HepG2 (cell line): ENCODE results near the gene SH3PXD2A. TPM values are rescaled to one million over a fixed set of nuclear protein-coding genes. Genes with fewer than 3 reads are reported as not detected.

ENCODE experiments used
- ATAC-seq: fragments of 200-7000 bp; cut with Tn5 transposase; 3 replicates; pipeline ENCODE4 v1.9.1; 2020; ENCODE audit warnings: mild to moderate bottlenecking, moderate library complexity
- BruUV-seq: library from RNA; stranded (reverse); fragments of 400-500 nt; replicated peaks from 2 replicates; lab custom pipeline; 2021; lab: Mats Ljungman, UMichigan
- CTCF ChIA-PET: fragments of 300-600 bp; formaldehyde crosslinking; extraction: SDS; loops from one replicate; lab custom pipeline; 2021; ENCODE audit warnings: low total read pairs, inconsistent platforms, low intra/inter-chr PET ratio; lab: Yijun Ruan, JAX
- POLR2A ChIA-PET: fragments of 350-600 bp; sonication (Branson Sonifier 250); formaldehyde crosslinking; loops from one replicate; lab custom pipeline; 2020; ENCODE audit warnings: antibody characterized with exemption, inconsistent platforms; lab: Yijun Ruan, JAX
- DNase-seq: peaks from one replicate; pipeline ENCODE4 v3.0.0-alpha.2; 2015; ENCODE audit warnings: low spot score
- FAIRE-seq: peaks from 3 replicates; lab custom pipeline; 2011; peaks lifted over from hg19 to GRCh38; lab: Jason Lieb, UNC
- H2AFZ ChIP-seq: one replicate; pipeline ENCODE4 v1.6.1; 2011; ENCODE audit warnings: low read length, inconsistent platforms
- H3K27ac ChIP-seq: fragments of 300-600 bp; 3 replicates; pipeline ENCODE4 v1.8.0; 2011; ENCODE audit warnings: mixed run types, mild to moderate bottlenecking, mixed read lengths, low read length, inconsistent platforms; ENCODE audit not compliant: insufficient read depth; ENCODE audit errors: extremely low read length
- H3K27me3 ChIP-seq, 2 experiments: fragments of 200-600 bp in 1 of 2; 2 replicates in 1 of 2; 3 replicates in 1 of 2; pipeline versions ENCODE4 v1.6.0 to v1.8.0; 2011; ENCODE audit warnings: low read length in 2 of 2, mild to moderate bottlenecking in 2 of 2, moderate library complexity in 2 of 2, inconsistent platforms in 1 of 2; ENCODE audit not compliant: insufficient read depth in 2 of 2, control insufficient read depth in 1 of 2
- H3K36me3 ChIP-seq, 2 experiments: fragments of 200-600 bp in 1 of 2; replicated peaks in 1 of 2; 2 replicates in 1 of 2; 3 replicates in 1 of 2; pipeline versions ENCODE4 v1.5.1 to v1.8.0; 2011; ENCODE audit warnings: low read length in 2 of 2, inconsistent platforms in 1 of 2; ENCODE audit not compliant: insufficient read depth in 2 of 2, control insufficient read depth in 1 of 2
- H3K4me1 ChIP-seq: 2 replicates; pipeline ENCODE4 v1.5.1; 2012; ENCODE audit warnings: low read length, inconsistent platforms; ENCODE audit not compliant: insufficient read depth
- H3K4me2 ChIP-seq: 2 replicates; pipeline ENCODE4 v1.6.0; 2011; ENCODE audit warnings: low read depth, low read length, inconsistent platforms
- H3K4me3 ChIP-seq, 3 experiments: fragments of 200-600 bp in 1 of 3; sonication (generic), shearing (Covaris generic) in 1 of 3; replicated peaks in 1 of 3; 2 replicates each; pipeline ENCODE4 v1.5.1; 2011 to 2016; ENCODE audit warnings: low read length in 3 of 3, inconsistent platforms in 2 of 3, low read depth in 2 of 3, mild to moderate bottlenecking in 2 of 3, control low read depth in 1 of 3, mixed read lengths in 1 of 3; ENCODE audit not compliant: insufficient read depth in 1 of 3
- H3K79me2 ChIP-seq: one replicate; pipeline ENCODE4 v1.6.1; 2011; ENCODE audit warnings: low read length, inconsistent platforms; ENCODE audit not compliant: insufficient read depth
- H3K9ac ChIP-seq: 2 replicates; pipeline ENCODE4 v1.6.0; 2011; ENCODE audit warnings: mild to moderate bottlenecking, low read depth, low read length, inconsistent platforms; ENCODE audit not compliant: insufficient read depth
- H3K9me3 ChIP-seq: 2 replicates; pipeline ENCODE4 v1.5.1; 2012; ENCODE audit warnings: mild to moderate bottlenecking, low read length
- H4K20me1 ChIP-seq: 2 replicates; pipeline ENCODE4 v1.6.0; 2011; ENCODE audit warnings: inconsistent platforms, mild to moderate bottlenecking, low read length, moderate library complexity; ENCODE audit not compliant: insufficient read depth
- CBFB ChIP-seq: sonication (generic); formaldehyde crosslinking; IDR thresholded peaks from 2 replicates; pipeline ENCODE4 v1.4.0; 2020; ENCODE audit warnings: missing genetic modification reagents
- GFI1 ChIP-seq: sonication (generic); formaldehyde crosslinking; IDR thresholded peaks from 2 replicates; pipeline ENCODE4 v1.5.0; 2020; ENCODE audit warnings: missing genetic modification reagents, mild to moderate bottlenecking, borderline replicate concordance
- KLF15 ChIP-seq: sonication (generic); formaldehyde crosslinking; IDR thresholded peaks from 2 replicates; pipeline ENCODE4 v1.8.1; 2023; ENCODE audit warnings: borderline replicate concordance, mild to moderate bottlenecking, inconsistent platforms, missing genetic modification reagents, mixed read lengths
- NFKB2 ChIP-seq: sonication (generic); formaldehyde crosslinking; IDR thresholded peaks from 2 replicates; pipeline ENCODE4 v1.4.0; 2020; ENCODE audit warnings: missing genetic modification reagents, borderline replicate concordance
- PLRG1 ChIP-seq: fragments of 450-650 bp; conservative IDR thresholded peaks from 2 replicates; pipeline ENCODE4 v1.6.1; 2016
- TCF12 ChIP-seq, 2 experiments: fragments of 450-650 bp in 1 of 2; sonication (generic) in 1 of 2; formaldehyde crosslinking in 1 of 2; IDR thresholded peaks; 2 replicates each; pipeline versions ENCODE4 v1.6.1 to v1.8.0; 2017 to 2022; ENCODE audit warnings: antibody characterized with exemption in 1 of 2, mild to moderate bottlenecking in 1 of 2, missing genetic modification reagents in 1 of 2, moderate library complexity in 1 of 2
- ZFP36 ChIP-seq: fragments of 150-350 bp; IDR thresholded peaks from 2 replicates; pipeline ENCODE4 v1.6.1; 2018; ENCODE audit warnings: borderline replicate concordance, low read length, low read depth; ENCODE audit not compliant: partially characterized antibody
- ZNF337 ChIP-seq: sonication (generic); formaldehyde crosslinking; IDR thresholded peaks from 2 replicates; pipeline ENCODE4 v1.5.1; 2020; ENCODE audit warnings: missing genetic modification reagents, low read depth, mild to moderate bottlenecking, borderline replicate concordance
- WGBS: methylation state at CpG from one replicate; pipeline ENCODE4 v1.1.6; 2017; ENCODE audit warnings: low lambda C conversion rate; 5-methylcytosine and 5-hydroxymethylcytosine counted together
- in situ Hi-C: cut with HindIII; loops from 2 replicates; pipeline ENCODE4 v1.10.0; 2017; ENCODE audit warnings: low pct_unique_long_range_greater_than_20kb; ENCODE audit not compliant: extremely low pct_ligation_motif_present
- intact Hi-C: fragments of 100-400 bp; cut with micrococcal nuclease; formaldehyde crosslinking; loops from one replicate; pipeline ENCODE4 v1.10.0; 2022; ENCODE audit not compliant: unreplicated experiment
- polyA plus RNA-seq, 8 experiments: library from polyadenylated mRNA; depleted of rRNA in 3 of 8; stranded (reverse) in 7 of 8; unstranded in 1 of 8; fragments of >200 nt; fragmentation: Illumina TruSeq in 4 of 8; extraction: Trizol in 4 of 8; gene quantifications; 2 replicates each; pipeline versions ENCODE4 v1.2.1 to v1.2.3, GENCODE V29; 2011 to 2016; ENCODE audit warnings: low read depth in 4 of 8, missing spikeins in 1 of 8, mixed read lengths in 1 of 8; ENCODE audit not compliant: insufficient read depth in 1 of 8
- total RNA-seq, 5 experiments: library from RNA; depleted of rRNA; stranded (reverse); fragments of >200 nt; fragmentation: Illumina TruSeq; extraction: Trizol; gene quantifications; 2 replicates each; pipeline ENCODE4 v1.2.3, GENCODE V29; 2016; ENCODE audit warnings: low read depth in 1 of 5
- TF ChIP-seq, protein P1 (sequence below): sonication (generic); formaldehyde crosslinking; IDR thresholded peaks from 2 replicates; pipeline ENCODE4 v1.4.0; 2020; ENCODE audit warnings: missing genetic modification reagents
- TF ChIP-seq, protein P2 (sequence below): fragments of 450-650 bp; IDR thresholded peaks from 2 replicates; pipeline ENCODE4 v1.6.1; 2016

The SH3PXD2A gene
- total and polyA plus RNA-seq, 2 of the 13 experiments (the other 11 are each of a cell fraction or from before 2014, with no cell fraction given): 11.1 to 11.3 TPM

DNA sequence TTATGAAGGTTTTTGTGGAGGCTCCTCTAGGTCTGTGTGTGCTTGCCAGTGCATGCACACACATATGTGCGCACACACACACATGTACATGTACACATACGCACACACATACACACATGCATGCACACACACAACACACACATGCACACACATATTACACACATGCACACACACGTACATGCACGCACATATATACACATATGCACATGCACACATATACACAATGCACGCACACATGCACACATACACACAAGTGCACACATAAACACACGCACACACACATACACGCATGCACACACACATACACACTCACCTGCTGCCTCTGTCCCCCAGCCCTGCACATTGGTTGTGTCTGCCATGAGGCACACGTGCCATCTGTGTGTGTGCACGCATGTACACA lies 295.6 kb downstream of the SH3PXD2A start:
- no peaks in the 10 kb centered on the region for H3K79me2 ChIP-seq
- ChIA-PET CTCF (no interaction called here), POLR2A (no interaction called here)

DNA sequence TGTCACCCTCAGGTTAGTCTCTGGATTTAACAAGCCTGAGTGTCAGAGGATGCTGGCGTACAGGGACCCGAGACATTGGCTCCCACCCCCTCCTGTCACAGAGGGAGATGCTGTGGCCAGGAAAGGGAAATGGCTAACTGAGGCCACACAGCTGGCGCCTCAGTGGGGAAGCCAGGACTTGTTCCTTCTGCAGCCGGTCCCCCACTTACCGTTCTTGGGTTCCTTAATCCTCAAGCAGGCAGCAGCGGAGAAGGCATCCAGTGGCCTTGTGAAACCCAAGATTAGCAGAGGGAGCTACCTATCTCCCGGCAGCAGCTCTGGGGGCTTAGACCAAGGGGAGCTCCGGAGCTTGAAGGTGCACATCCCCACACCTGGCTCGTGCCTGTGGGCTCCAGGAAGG lies 296.5 kb downstream of the SH3PXD2A start:
- no peak overlapping the region for H3K27ac ChIP-seq
- ChIA-PET CTCF (no interaction called here), POLR2A (no interaction called here)
- H3K4me2 ChIP-seq: no peak overlapping the region
- peaks cover 13% of the 10 kb centered on the region for H3K4me1 ChIP-seq
- no peak overlapping the region for H2AFZ ChIP-seq
- no peak overlapping the region for H3K9ac ChIP-seq
- FAIRE-seq: no peak
- intact Hi-C loops: no loop called here
- no peak for DNase-seq
- H4K20me1 ChIP-seq: no peaks in the 10 kb centered on the region
- H3K36me3 ChIP-seq: no peaks in the 10 kb centered on the region
- no peak for ATAC-seq
- in situ Hi-C loops: no loop called here
- H3K79me2 ChIP-seq: no peaks in the 10 kb centered on the region
- no peaks in the 10 kb centered on the region for H3K9me3 ChIP-seq
- peaks cover 15 to 62% of the 10 kb centered on the region in 2 experiments for H3K27me3 ChIP-seq
- 100% methylated on average over 2 of the region's 9 CpGs for WGBS
- no peak overlapping the region for H3K4me3 ChIP-seq
- BruUV-seq: no TSS peak
- TF ChIP-seq KLF15 (CRISPR knock-in tag): no peak
- TF ChIP-seq ZFP36: no peak
- TF ChIP-seq TCF12 (IDR thresholded peaks at IDR 0.05): no peak
- TF ChIP-seq TCF12 (CRISPR knock-in tag; IDR thresholded peaks at IDR 0.05): no peak
- TF ChIP-seq CBFB (CRISPR knock-in tag): no peak
- TF ChIP-seq, protein P1, sequence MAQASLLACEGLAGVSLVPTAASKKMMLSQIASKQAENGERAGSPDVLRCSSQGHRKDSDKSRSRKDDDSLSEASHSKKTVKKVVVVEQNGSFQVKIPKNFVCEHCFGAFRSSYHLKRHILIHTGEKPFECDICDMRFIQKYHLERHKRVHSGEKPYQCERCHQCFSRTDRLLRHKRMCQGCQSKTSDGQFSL (CRISPR knock-in tag): no peak
- TF ChIP-seq ZNF337 (CRISPR knock-in tag): no peak
- TF ChIP-seq NFKB2: no peak
- TF ChIP-seq PLRG1: no peak

More for the DNA sequence above, 295.6 kb downstream of the SH3PXD2A start:
- TF ChIP-seq GFI1 (CRISPR knock-in tag): no peak
- TF ChIP-seq, protein P2, sequence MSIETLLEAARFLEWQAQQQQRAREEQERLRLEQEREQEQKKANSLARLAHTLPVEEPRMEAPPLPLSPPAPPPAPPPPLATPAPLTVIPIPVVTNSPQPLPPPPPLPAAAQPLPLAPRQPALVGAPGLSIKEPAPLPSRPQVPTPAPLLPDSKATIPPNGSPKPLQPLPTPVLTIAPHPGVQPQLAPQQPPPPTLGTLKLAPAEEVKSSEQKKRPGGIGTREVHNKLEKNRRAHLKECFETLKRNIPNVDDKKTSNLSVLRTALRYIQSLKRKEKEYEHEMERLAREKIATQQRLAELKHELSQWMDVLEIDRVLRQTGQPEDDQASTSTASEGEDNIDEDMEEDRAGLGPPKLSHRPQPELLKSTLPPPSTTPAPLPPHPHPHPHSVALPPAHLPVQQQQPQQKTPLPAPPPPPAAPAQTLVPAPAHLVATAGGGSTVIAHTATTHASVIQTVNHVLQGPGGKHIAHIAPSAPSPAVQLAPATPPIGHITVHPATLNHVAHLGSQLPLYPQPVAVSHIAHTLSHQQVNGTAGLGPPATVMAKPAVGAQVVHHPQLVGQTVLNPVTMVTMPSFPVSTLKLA: peak; percentile 89
- no peak overlapping the region for H3K27ac ChIP-seq
- intact Hi-C loops: no loop called here
- DNase-seq: no peak
- H3K9me3 ChIP-seq: no peaks in the 10 kb centered on the region
- H3K4me1 ChIP-seq: peaks cover 16% of the 10 kb centered on the region
- no peaks in the 10 kb centered on the region for H4K20me1 ChIP-seq
- no peak overlapping the region for H3K4me3 ChIP-seq
- no peak for ATAC-seq
- H3K9ac ChIP-seq: no peak overlapping the region
- in situ Hi-C loops: no loop called here
- no TSS peak for BruUV-seq
- peaks cover 12 to 53% of the 10 kb centered on the region in 2 experiments for H3K27me3 ChIP-seq
- H3K36me3 ChIP-seq: no peaks in the 10 kb centered on the region
- 64% methylated on average over 8 of the region's 9 CpGs for WGBS
- H3K4me2 ChIP-seq: no peak overlapping the region
- no peak overlapping the region for H2AFZ ChIP-seq
- peak; percentile 30 for FAIRE-seq
